ENCODE results near the gene NKTR. TPM values are rescaled to one million over a fixed set of nuclear protein-coding genes. Genes with fewer than 3 reads are reported as not detected.
"Not testable (repeated sequence)": the region's sequence is repeated elsewhere in the genome, so short reads cannot be mapped to it uniquely, and the experiment has no call there.

The NKTR gene
- 92.1 TPM for total RNA-seq
- long read RNA-seq, full-length matches to known transcripts: 1 of 44 reads
- long read RNA-seq, partial matches to known transcripts: 11 of 44 reads
- long read RNA-seq, other reads (novel, unspliced or antisense): 32 of 44 reads

- peak within 1 kb of the TSS; percentile 90 for H3K4me3 ChIP-seq
- H3K36me3 ChIP-seq: peaks cover 3% of the 10 kb centered on the region
- no peak for TF ChIP-seq CTCF (IDR thresholded peaks at IDR 0.05)
- ATAC-seq: peak; percentile 96
- peaks cover 28% of the 10 kb centered on the region for H3K4me1 ChIP-seq
- peak within 1 kb of the TSS; percentile 94 for H3K27ac ChIP-seq
- H3K9me3 ChIP-seq: no peaks in the 10 kb centered on the region
- intact Hi-C loops (cut with DNase I): no loop called here
- no peaks in the 10 kb centered on the region for H3K27me3 ChIP-seq
- DNase-seq: peak; percentile 97
These were observed at the start of gene NKTR for GRCh38 chr3:42600111-42600957. Gene NKTR, plus strand, starts transcription at chr3:42600686. Its CDS starts 321 bp downstream, at chr3:42601007.

GRCh38 chr3:42552830-42553229, 47.7 kb upstream of the NKTR start:
- TF ChIP-seq CTCF (IDR thresholded peaks at IDR 0.05): no peak

GRCh38 chr3:42556089-42556632, 44.3 kb upstream of the NKTR start:
- peaks cover 91% of the 10 kb centered on the region for H3K36me3 ChIP-seq
- intact Hi-C loops (cut with DNase I): no loop called here
- peak; percentile 74 for ATAC-seq

More at GRCh38 chr3:42552830-42553229, 47.7 kb upstream of the NKTR start:
- Histone ChIP-seq H3K4me1 (no peaks in the 10 kb centered on the region), H3K4me3 (no peak overlapping the region), H3K9me3 (no peaks in the 10 kb centered on the region), H3K27me3 (no peaks in the 10 kb centered on the region), H3K27ac (no peak overlapping the region), H3K36me3 (peaks cover 60% of the 10 kb centered on the region)
- ATAC-seq: no peak
- no peak for DNase-seq
- intact Hi-C loops (cut with DNase I): no loop called here

DNA sequence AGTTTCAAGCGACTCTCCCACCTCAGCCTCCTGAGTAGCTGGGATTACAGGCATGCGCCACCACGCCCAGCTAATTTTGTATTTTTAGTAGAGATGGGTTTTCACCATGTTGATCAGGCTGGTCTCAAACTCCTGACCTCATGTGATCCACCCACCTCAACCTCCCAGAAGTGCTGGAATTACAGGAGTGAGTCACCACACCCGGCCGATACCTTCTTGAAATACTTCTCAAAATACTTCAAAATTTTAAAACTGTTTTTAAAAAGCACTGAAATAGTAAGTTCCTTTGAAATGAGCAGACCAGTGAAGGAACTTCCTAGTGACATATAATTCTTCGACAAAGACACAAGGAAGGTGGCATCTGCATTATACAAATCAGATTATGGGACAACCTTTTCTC, 43.7 kb upstream of the NKTR start:
- intact Hi-C loops (cut with DNase I); H3K27ac ChIP-seq; ATAC-seq; H3K4me3 ChIP-seq; H3K27me3 ChIP-seq; H3K4me1 ChIP-seq; DNase-seq; H3K9me3 ChIP-seq: not testable (repeated sequence)
- H3K36me3 ChIP-seq: peaks cover 95% of the 10 kb centered on the region

More at GRCh38 chr3:42556089-42556632, 44.3 kb upstream of the NKTR start:
- Histone ChIP-seq H3K27me3 (no peaks in the 10 kb centered on the region), H3K27ac (peak overlapping the region; percentile 25), H3K4me1 (no peaks in the 10 kb centered on the region), H3K9me3 (no peaks in the 10 kb centered on the region), H3K4me3 (no peak overlapping the region)
- DNase-seq: no peak
- no peak for TF ChIP-seq CTCF (IDR thresholded peaks at IDR 0.05)

GRCh38 chr3:42557854-42558253, 42.6 kb upstream of the NKTR start:
- no peaks in the 10 kb centered on the region for H3K4me1 ChIP-seq
- DNase-seq (no peak), ATAC-seq (peak; percentile 43)
- TF ChIP-seq CTCF (IDR thresholded peaks at IDR 0.05): peak; percentile 41
- H3K9me3 ChIP-seq: no peaks in the 10 kb centered on the region
- H3K27ac ChIP-seq: no peak overlapping the region
- no peak overlapping the region for H3K4me3 ChIP-seq
- no peaks in the 10 kb centered on the region for H3K27me3 ChIP-seq
- intact Hi-C loops (cut with DNase I): no loop called here
- H3K36me3 ChIP-seq: peaks cover 95% of the 10 kb centered on the region
